Neural progenitor cell (in vitro differentiated cells): ENCODE results near the gene ARHGAP5. TPM values are rescaled to one million over a fixed set of nuclear protein-coding genes. Genes with fewer than 3 reads are reported as not detected.

Experiments
- DNase-seq: peaks from one replicate; pipeline ENCODE4 v3.0.0-alpha.2; 2016; ENCODE audit warnings: low spot score
- H2AFZ ChIP-seq: fragments of 200-600 bp; sonication (generic); replicated peaks from 2 replicates; pipeline ENCODE4 v1.6.1; 2016; ENCODE audit warnings: antibody characterized with exemption
- H3F3A ChIP-seq: fragments of 200-600 bp; sonication (generic); 2 replicates; pipeline ENCODE4 v1.6.1; 2016; ENCODE audit warnings: antibody characterized with exemption, low read depth
- H3K27ac ChIP-seq: fragments of 200-600 bp; sonication (generic); 2 replicates; pipeline ENCODE4 v1.5.1; 2016; ENCODE audit warnings: mild to moderate bottlenecking
- H3K27me3 ChIP-seq: fragments of 200-600 bp; sonication (generic); 2 replicates; pipeline ENCODE4 v1.6.1; 2016; ENCODE audit warnings: mild to moderate bottlenecking, moderate library complexity
- H3K36me3 ChIP-seq: fragments of 200-600 bp; sonication (generic); 2 replicates; pipeline ENCODE4 v1.5.1; 2016
- H3K4me1 ChIP-seq: fragments of 200-600 bp; sonication (generic); 2 replicates; pipeline ENCODE4 v1.6.1; 2016; ENCODE audit warnings: mixed run types
- H3K4me2 ChIP-seq: fragments of 200-600 bp; sonication (generic); 2 replicates; pipeline ENCODE4 v1.6.1; 2016
- H3K4me3 ChIP-seq: fragments of 200-600 bp; sonication (generic); 2 replicates; pipeline ENCODE4 v1.5.1; 2016
- H3K79me2 ChIP-seq: fragments of 200-600 bp; sonication (generic); 2 replicates; pipeline ENCODE4 v1.6.1; 2016; ENCODE audit warnings: low read depth
- H3K9ac ChIP-seq: fragments of 200-600 bp; sonication (generic); 2 replicates; pipeline ENCODE4 v1.6.1; 2016
- H3K9me3 ChIP-seq: fragments of 200-600 bp; sonication (generic); 2 replicates; pipeline ENCODE4 v1.5.1; 2016; ENCODE audit warnings: low read depth
- H4K20me1 ChIP-seq: fragments of 200-600 bp; sonication (generic); 2 replicates; pipeline ENCODE4 v1.6.1; 2016; ENCODE audit warnings: low read depth
- H3K27ac Mint-ChIP-seq: 3 replicates; pipeline ENCODE4 v1.8.0; 2021; ENCODE audit warnings: mixed read lengths
- H3K27me3 Mint-ChIP-seq: 2 replicates; pipeline ENCODE4 v1.8.0; 2022; ENCODE audit warnings: low read depth, mild to moderate bottlenecking, inconsistent platforms, moderate library complexity, mixed read lengths; ENCODE audit not compliant: insufficient read depth
- H3K36me3 Mint-ChIP-seq: 3 replicates; pipeline ENCODE4 v1.8.0; 2021; ENCODE audit warnings: mixed read lengths
- H3K4me1 Mint-ChIP-seq: 3 replicates; pipeline ENCODE4 v1.8.0; 2021; ENCODE audit warnings: mixed read lengths
- H3K4me3 Mint-ChIP-seq: 3 replicates; pipeline ENCODE4 v1.8.0; 2021; ENCODE audit warnings: mild to moderate bottlenecking, moderate library complexity, mixed read lengths
- H3K9me3 Mint-ChIP-seq: 3 replicates; pipeline ENCODE4 v1.8.0; 2020; ENCODE audit warnings: mixed read lengths
- EZH2 ChIP-seq: fragments of 200-600 bp; sonication (generic); IDR thresholded peaks from 2 replicates; pipeline ENCODE4 v1.6.1; 2017; ENCODE audit warnings: antibody characterized with exemption, mild to moderate bottlenecking, moderate library complexity
- EZH2phosphoT487 ChIP-seq: fragments of 200-600 bp; sonication (generic); IDR thresholded peaks from 2 replicates; pipeline ENCODE4 v1.6.1; 2017; ENCODE audit warnings: antibody characterized with exemption
- total RNA-seq: library from RNA; depleted of rRNA; stranded (reverse); fragments of >200 nt; gene quantifications from 2 replicates; pipeline ENCODE4 v1.2.3, GENCODE V29; 2015; ENCODE audit warnings: low replicate concordance
- TF ChIP-seq, protein P1 (sequence below): fragments of 200-600 bp; sonication (generic); IDR thresholded peaks from 2 replicates; pipeline ENCODE4 v1.5.1; 2017; ENCODE audit warnings: antibody characterized with exemption, mild to moderate bottlenecking

Gene ARHGAP5
- total RNA-seq, 1 donor from 2014 or later = 202 TPM

DNA sequence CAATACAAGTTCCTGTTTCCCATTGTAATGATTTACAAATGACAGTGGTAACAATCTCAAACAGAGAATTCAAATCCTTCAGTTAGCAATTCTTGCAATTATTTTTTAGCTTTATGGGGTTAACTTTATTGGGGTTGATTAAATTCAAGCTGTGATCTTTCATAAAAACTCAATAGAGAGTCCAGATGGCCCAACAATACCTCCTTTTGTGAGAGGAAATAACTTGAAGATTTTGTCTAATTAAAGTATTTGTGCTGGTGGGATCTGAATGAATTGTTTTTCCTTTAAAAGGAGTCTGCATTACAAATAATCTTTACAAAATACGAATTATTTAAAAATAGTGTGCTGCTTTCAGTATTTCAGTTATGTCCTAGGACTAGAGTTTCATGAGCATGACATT lies 4.4 kb upstream of the ARHGAP5 start:
- Histone ChIP-seq H4K20me1 (no peaks in the 10 kb centered on the region), H3K36me3 (no peaks in the 10 kb centered on the region), H3K9ac (no peak overlapping the region), H3K4me2 (no peak overlapping the region), H3K27ac (no peak overlapping the region), H3F3A (peaks cover 19% of the 10 kb centered on the region), H2AFZ (no peak overlapping the region), H3K4me1 (peaks cover 6% of the 10 kb centered on the region), H3K79me2 (peaks cover 21% of the 10 kb centered on the region), H3K27me3 (no peaks in the 10 kb centered on the region), H3K9me3 (no peaks in the 10 kb centered on the region), H3K4me3 (no peak overlapping the region)
- no peak overlapping the region for H3K4me3 Mint-ChIP-seq
- DNase-seq = no peak
- H3K9me3 Mint-ChIP-seq = no peaks in the 10 kb centered on the region
- peaks cover 14% of the 10 kb centered on the region for H3K27me3 Mint-ChIP-seq
- H3K27ac Mint-ChIP-seq = no peak overlapping the region
- H3K36me3 Mint-ChIP-seq = no peaks in the 10 kb centered on the region
- TF ChIP-seq EZH2 (no peak), EZH2phosphoT487 (no peak)
- TF ChIP-seq, protein P1, sequence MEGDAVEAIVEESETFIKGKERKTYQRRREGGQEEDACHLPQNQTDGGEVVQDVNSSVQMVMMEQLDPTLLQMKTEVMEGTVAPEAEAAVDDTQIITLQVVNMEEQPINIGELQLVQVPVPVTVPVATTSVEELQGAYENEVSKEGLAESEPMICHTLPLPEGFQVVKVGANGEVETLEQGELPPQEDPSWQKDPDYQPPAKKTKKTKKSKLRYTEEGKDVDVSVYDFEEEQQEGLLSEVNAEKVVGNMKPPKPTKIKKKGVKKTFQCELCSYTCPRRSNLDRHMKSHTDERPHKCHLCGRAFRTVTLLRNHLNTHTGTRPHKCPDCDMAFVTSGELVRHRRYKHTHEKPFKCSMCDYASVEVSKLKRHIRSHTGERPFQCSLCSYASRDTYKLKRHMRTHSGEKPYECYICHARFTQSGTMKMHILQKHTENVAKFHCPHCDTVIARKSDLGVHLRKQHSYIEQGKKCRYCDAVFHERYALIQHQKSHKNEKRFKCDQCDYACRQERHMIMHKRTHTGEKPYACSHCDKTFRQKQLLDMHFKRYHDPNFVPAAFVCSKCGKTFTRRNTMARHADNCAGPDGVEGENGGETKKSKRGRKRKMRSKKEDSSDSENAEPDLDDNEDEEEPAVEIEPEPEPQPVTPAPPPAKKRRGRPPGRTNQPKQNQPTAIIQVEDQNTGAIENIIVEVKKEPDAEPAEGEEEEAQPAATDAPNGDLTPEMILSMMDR = no peak
- peaks cover 12% of the 10 kb centered on the region for H3K4me1 Mint-ChIP-seq

DNA sequence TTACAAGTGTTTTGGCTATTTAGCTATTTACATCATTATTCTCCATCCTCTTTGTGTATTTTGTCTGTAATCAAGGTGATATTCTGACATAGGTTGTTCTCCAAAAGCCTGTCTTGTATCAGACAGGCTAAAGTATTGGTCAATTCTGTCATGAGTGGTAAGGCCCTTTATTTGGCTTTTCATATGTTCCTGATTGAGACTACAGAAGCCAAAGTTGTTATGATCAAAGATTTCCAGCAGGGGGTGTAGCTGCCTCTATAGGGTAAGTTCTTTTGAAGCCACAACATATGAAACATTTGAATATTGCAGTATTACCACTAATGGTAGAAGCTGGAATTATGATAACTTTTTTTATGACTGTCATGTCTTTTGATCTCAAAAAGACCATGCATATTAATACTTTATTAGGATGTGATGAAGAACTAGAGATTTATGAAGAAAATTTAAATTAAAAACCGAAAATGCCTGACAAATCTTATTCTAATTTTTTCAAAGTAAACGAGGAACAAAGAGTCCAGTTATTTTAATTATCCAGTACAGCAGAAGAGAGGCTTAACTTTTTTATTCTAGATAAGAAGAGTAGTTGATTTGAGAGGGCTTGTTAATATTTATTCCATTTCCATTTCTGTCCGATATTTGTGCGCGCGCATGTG lies 3.4 kb upstream of the ARHGAP5 start:
- Mint-ChIP-seq H3K36me3 (no peaks in the 10 kb centered on the region), H3K27me3 (peaks cover 17% of the 10 kb centered on the region), H3K9me3 (no peaks in the 10 kb centered on the region), H3K4me3 (peak overlapping the region; percentile 34), H3K27ac (no peak overlapping the region), H3K4me1 (peaks cover 12% of the 10 kb centered on the region)
- Histone ChIP-seq H3K27me3 (no peaks in the 10 kb centered on the region), H3K27ac (no peak overlapping the region), H3F3A (peaks cover 21% of the 10 kb centered on the region), H3K9ac (no peak overlapping the region), H4K20me1 (peaks cover 5% of the 10 kb centered on the region), H2AFZ (no peak overlapping the region), H3K4me2 (no peak overlapping the region), H3K4me3 (no peak overlapping the region), H3K36me3 (no peaks in the 10 kb centered on the region), H3K79me2 (peaks cover 31% of the 10 kb centered on the region), H3K9me3 (no peaks in the 10 kb centered on the region), H3K4me1 (peaks cover 6% of the 10 kb centered on the region)
- TF ChIP-seq, protein P1 = peak; percentile 77
- no peak for TF ChIP-seq EZH2
- DNase-seq = peak; percentile 74

DNA sequence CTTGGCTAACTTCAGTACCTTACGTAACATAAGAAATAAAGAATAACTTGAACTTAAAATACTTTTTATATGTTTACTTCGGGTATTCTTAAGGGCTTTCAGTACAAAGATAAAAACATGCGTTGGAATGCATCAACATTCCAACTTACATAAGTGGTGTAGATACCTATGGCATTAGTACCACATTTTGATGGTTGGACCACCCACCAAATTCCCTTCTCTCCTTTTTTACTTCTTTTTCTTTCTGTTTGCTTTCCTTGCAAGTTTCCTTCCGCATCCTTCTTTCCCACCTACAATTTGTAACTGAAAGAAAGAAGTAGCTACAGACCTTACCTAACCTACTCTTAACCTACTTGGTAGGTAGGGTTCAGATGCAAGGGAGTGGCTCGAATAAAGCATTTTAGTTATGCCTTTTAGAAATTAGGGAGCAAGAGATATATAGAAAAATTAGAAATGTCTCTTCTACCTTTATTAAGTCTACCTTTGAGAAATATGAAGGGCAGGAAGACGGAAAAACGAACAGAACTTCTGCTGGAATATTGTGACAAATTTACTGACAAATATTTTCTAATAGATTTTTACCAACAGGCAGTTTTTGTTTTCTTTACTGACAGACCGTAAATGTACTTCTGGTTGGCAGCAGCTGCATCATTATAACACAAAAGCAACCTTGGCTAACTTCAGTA lies 2.1 kb upstream of the ARHGAP5 start:
- TF ChIP-seq, protein P1 = no peak
- TF ChIP-seq EZH2 (no peak), EZH2phosphoT487 (no peak)
- no peak overlapping the region for H3K27ac ChIP-seq

More for the DNA sequence above, 2.1 kb upstream of the ARHGAP5 start:
- Mint-ChIP-seq H3K4me3 (peak overlapping the region; percentile 73), H3K4me1 (peaks cover 22% of the 10 kb centered on the region), H3K36me3 (no peaks in the 10 kb centered on the region), H3K27ac (no peak overlapping the region), H3K9me3 (no peaks in the 10 kb centered on the region), H3K27me3 (peaks cover 13% of the 10 kb centered on the region)
- no peaks in the 10 kb centered on the region for H3K9me3 ChIP-seq
- H3K79me2 ChIP-seq = peaks cover 45% of the 10 kb centered on the region
- peaks cover 16% of the 10 kb centered on the region for H3K4me1 ChIP-seq
- H3K36me3 ChIP-seq = no peaks in the 10 kb centered on the region
- DNase-seq = no peak
- H3K4me2 ChIP-seq = peak overlapping the region; percentile 77
- no peak overlapping the region for H3K9ac ChIP-seq
- H3F3A ChIP-seq = peaks cover 21% of the 10 kb centered on the region
- H4K20me1 ChIP-seq = peaks cover 19% of the 10 kb centered on the region
- no peaks in the 10 kb centered on the region for H3K27me3 ChIP-seq
- H2AFZ ChIP-seq = no peak overlapping the region
- H3K4me3 ChIP-seq = peak overlapping the region; percentile 80
